Liver (tissue), 9 donors: ENCODE measurements around the gene HNRNPH3. TPM values are rescaled to one million over a fixed set of nuclear protein-coding genes. Genes with fewer than 3 reads are reported as not detected.

Experiments used
- DNase-seq: peaks from one replicate; pipeline ENCODE4 v3.0.0-alpha.2; 2017; ENCODE audit warnings: low spot score
- H3K27ac ChIP-seq, 2 donors: one replicate each; pipeline ENCODE4 v1.7.0; 2013; ENCODE audit warnings: inconsistent platforms in 2 of 2, low read length in 2 of 2, control low read depth in 1 of 2, low read depth in 1 of 2, mild to moderate bottlenecking in 1 of 2
- H3K27me3 ChIP-seq, 4 donors: one replicate each; pipeline versions ENCODE4 v1.6.1 to v1.7.0; 2013; ENCODE audit warnings: low read length in 3 of 4, inconsistent platforms in 1 of 4, mild to moderate bottlenecking in 1 of 4, moderate library complexity in 1 of 4; ENCODE audit not compliant: control insufficient read depth in 4 of 4, insufficient read depth in 4 of 4
- H3K36me3 ChIP-seq, 4 donors: one replicate each; pipeline versions ENCODE4 v1.6.1 to v1.7.0; 2013; ENCODE audit warnings: low read length in 3 of 4, mild to moderate bottlenecking in 3 of 4, low read depth in 1 of 4, moderate library complexity in 1 of 4; ENCODE audit not compliant: control insufficient read depth in 4 of 4, insufficient read depth in 3 of 4
- H3K4me1 ChIP-seq, 4 donors: one replicate each; pipeline versions ENCODE4 v1.6.1 to v1.7.0; 2013; ENCODE audit warnings: low read length in 3 of 4, mild to moderate bottlenecking in 3 of 4, moderate library complexity in 1 of 4; ENCODE audit not compliant: control insufficient read depth in 4 of 4, insufficient read depth in 4 of 4
- H3K4me3 ChIP-seq, 3 donors: one replicate each; pipeline versions ENCODE4 v1.6.1 to v1.7.0; 2013; ENCODE audit warnings: low read length in 3 of 3, control low read depth in 1 of 3, low read depth in 1 of 3, mild to moderate bottlenecking in 1 of 3
- H3K9ac ChIP-seq, 2 donors: one replicate each; pipeline ENCODE4 v1.7.0; 2013; ENCODE audit warnings: low read length in 2 of 2, mild to moderate bottlenecking in 2 of 2, moderate library complexity in 2 of 2, control low read depth in 1 of 2, low read depth in 1 of 2
- H3K9me3 ChIP-seq, 4 donors: one replicate each; pipeline versions ENCODE4 v1.6.1 to v1.7.0; 2013; ENCODE audit warnings: low read length in 3 of 4; ENCODE audit not compliant: control insufficient read depth in 4 of 4
- EGR1 ChIP-seq, 2 donors: IDR thresholded peaks; 2 replicates each; pipeline ENCODE4 v1.6.1; 2016 to 2018; ENCODE audit warnings: antibody characterized with exemption in 2 of 2, low read depth in 2 of 2
- FOXA1 ChIP-seq: IDR thresholded peaks from 2 replicates; pipeline ENCODE4 v1.6.1; 2016; ENCODE audit warnings: antibody characterized with exemption
- FOXA2 ChIP-seq: IDR thresholded peaks from 2 replicates; pipeline ENCODE4 v1.6.1; 2016; ENCODE audit warnings: antibody characterized with exemption
- GABPA ChIP-seq, 2 donors: IDR thresholded peaks in 1 of 2; conservative IDR thresholded peaks in 1 of 2; 2 replicates each; pipeline ENCODE4 v1.6.1; 2016; ENCODE audit warnings: antibody characterized with exemption in 2 of 2, mild to moderate bottlenecking in 1 of 2, moderate library complexity in 1 of 2
- HNF4A ChIP-seq, 2 donors: conservative IDR thresholded peaks; 2 replicates each; pipeline ENCODE4 v1.6.1; 2016; ENCODE audit warnings: antibody characterized with exemption in 2 of 2, mild to moderate bottlenecking in 2 of 2
- HNF4G ChIP-seq: IDR thresholded peaks from 2 replicates; pipeline ENCODE4 v1.6.1; 2016; ENCODE audit warnings: antibody characterized with exemption
- JUND ChIP-seq, 2 donors: IDR thresholded peaks; 2 replicates each; pipeline ENCODE4 v1.6.1; 2016; ENCODE audit warnings: antibody characterized with exemption in 2 of 2
- MAX ChIP-seq: IDR thresholded peaks from 2 replicates; pipeline ENCODE4 v1.6.1; 2016; ENCODE audit warnings: antibody characterized with exemption
- RXRA ChIP-seq, 2 donors: IDR thresholded peaks; 2 replicates each; pipeline ENCODE4 v1.6.1; 2017 to 2018; ENCODE audit warnings: antibody characterized with exemption in 2 of 2, mild to moderate bottlenecking in 1 of 2
- SP1 ChIP-seq: IDR thresholded peaks from 2 replicates; pipeline ENCODE4 v1.6.1; 2018; ENCODE audit warnings: antibody characterized with exemption, mild to moderate bottlenecking
- TAF1 ChIP-seq: conservative IDR thresholded peaks from 2 replicates; pipeline ENCODE4 v1.6.1; 2016; ENCODE audit warnings: antibody characterized with exemption, mild to moderate bottlenecking
- YY1 ChIP-seq: IDR thresholded peaks from 2 replicates; pipeline ENCODE4 v1.6.1; 2016; ENCODE audit warnings: antibody characterized with exemption, mild to moderate bottlenecking
- ZBTB33 ChIP-seq: IDR thresholded peaks from 2 replicates; pipeline ENCODE4 v1.6.1; 2016; ENCODE audit warnings: antibody characterized with exemption
- WGBS: extraction: QIAGEN DNeasy Blood & Tissue Kit; methylation state at CpG from one replicate; pipeline ENCODE4 v1.1.7; 2013; 5-methylcytosine and 5-hydroxymethylcytosine counted together
- polyA plus RNA-seq, 2 donors: library from polyadenylated mRNA; stranded (reverse) in 1 of 2; unstranded in 1 of 2; fragments of 200-250 nt in 1 of 2; fragments of >200 nt in 1 of 2; fragmentation: Nextera tagmentation in 1 of 2; extraction: Ambion mirVana in 1 of 2; gene quantifications; one replicate each; pipeline versions ENCODE4 v1.2.1 to v1.2.3, GENCODE V29; 2013 to 2015
- total RNA-seq, 2 donors: library from RNA; depleted of rRNA; stranded (reverse); fragments of >200 nt; gene quantifications; one replicate each; pipeline ENCODE4 v1.2.3, GENCODE V29; 2014
- TF ChIP-seq, protein P1 (sequence below): fragments of 150-350 bp; IDR thresholded peaks from 2 replicates; pipeline ENCODE4 v1.5.1; 2017; ENCODE audit warnings: improper control_type of control experiment, low read depth, low read length; ENCODE audit not compliant: missing input control
- TF ChIP-seq, protein P2 (sequence below): IDR thresholded peaks from 2 replicates; pipeline ENCODE4 v1.6.1; 2016; ENCODE audit warnings: antibody characterized with exemption, mild to moderate bottlenecking
- donor health status: healthy.
- donor health status: healthy.
- donor health status: healthy.
- donor health status: healthy.
- donor health status: healthy.

The HNRNPH3 gene
- total and polyA plus RNA-seq, 4 donors, result 18.2 to 38.4 (median 28.6) TPM

DNA sequence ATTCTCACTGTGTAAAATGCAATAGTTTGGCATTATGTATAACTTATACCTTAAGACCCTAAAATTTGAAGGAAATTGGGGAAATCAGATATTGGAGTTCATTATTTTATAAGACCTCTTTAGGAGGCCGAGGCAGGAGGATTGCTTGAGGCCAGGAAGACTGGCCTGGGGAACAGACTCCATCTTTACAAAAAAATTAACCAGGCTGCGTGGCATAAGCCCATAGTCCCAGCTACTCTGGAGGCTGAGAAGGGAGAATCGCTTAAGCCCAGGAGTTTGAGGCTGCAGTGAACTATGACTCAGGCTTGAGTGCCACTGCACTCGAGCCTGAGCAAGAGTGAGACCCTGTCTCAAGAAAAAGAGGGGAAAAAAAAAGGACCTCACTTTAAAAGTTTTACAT, 14.9 kb downstream of the HNRNPH3 start:
- no peaks in the 10 kb centered on the region for H3K9me3 ChIP-seq

More for the DNA sequence above, 14.9 kb downstream of the HNRNPH3 start:
- Histone ChIP-seq H3K27ac (no peak overlapping the region), H3K9ac (no peak overlapping the region), H3K4me3 (no peak overlapping the region), H3K27me3 (no peaks in the 10 kb centered on the region), H3K36me3 (peaks cover 0 to 36% (median 28%) of the 10 kb centered on the region in 4 donors), H3K4me1 (no peaks in the 10 kb centered on the region)
- WGBS, result 88% methylated on average over 4 of the region's 4 CpGs
- no peak for DNase-seq
- no peak for TF ChIP-seq GABPA (IDR thresholded peaks at IDR 0.05 in 1 of 2, conservative IDR thresholded peaks at IDR 0.05 in 1 of 2)
- TF ChIP-seq HNF4A (conservative IDR thresholded peaks at IDR 0.05), result no peak
- TF ChIP-seq HNF4G, result no peak
- TF ChIP-seq YY1, result no peak
- no peak for TF ChIP-seq FOXA2
- TF ChIP-seq ZBTB33, result no peak
- TF ChIP-seq, protein P1, sequence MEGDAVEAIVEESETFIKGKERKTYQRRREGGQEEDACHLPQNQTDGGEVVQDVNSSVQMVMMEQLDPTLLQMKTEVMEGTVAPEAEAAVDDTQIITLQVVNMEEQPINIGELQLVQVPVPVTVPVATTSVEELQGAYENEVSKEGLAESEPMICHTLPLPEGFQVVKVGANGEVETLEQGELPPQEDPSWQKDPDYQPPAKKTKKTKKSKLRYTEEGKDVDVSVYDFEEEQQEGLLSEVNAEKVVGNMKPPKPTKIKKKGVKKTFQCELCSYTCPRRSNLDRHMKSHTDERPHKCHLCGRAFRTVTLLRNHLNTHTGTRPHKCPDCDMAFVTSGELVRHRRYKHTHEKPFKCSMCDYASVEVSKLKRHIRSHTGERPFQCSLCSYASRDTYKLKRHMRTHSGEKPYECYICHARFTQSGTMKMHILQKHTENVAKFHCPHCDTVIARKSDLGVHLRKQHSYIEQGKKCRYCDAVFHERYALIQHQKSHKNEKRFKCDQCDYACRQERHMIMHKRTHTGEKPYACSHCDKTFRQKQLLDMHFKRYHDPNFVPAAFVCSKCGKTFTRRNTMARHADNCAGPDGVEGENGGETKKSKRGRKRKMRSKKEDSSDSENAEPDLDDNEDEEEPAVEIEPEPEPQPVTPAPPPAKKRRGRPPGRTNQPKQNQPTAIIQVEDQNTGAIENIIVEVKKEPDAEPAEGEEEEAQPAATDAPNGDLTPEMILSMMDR, result no peak
- TF ChIP-seq RXRA (IDR thresholded peaks at IDR 0.05), result no peak
- no peak for TF ChIP-seq EGR1 (IDR thresholded peaks at IDR 0.05; ENCODE audit: low read depth in 2 of 2)
- no peak for TF ChIP-seq MAX
- TF ChIP-seq JUND (IDR thresholded peaks at IDR 0.05), result no peak
- no peak for TF ChIP-seq SP1
- TF ChIP-seq TAF1, result no peak
- no peak for TF ChIP-seq FOXA1
- TF ChIP-seq, protein P2, sequence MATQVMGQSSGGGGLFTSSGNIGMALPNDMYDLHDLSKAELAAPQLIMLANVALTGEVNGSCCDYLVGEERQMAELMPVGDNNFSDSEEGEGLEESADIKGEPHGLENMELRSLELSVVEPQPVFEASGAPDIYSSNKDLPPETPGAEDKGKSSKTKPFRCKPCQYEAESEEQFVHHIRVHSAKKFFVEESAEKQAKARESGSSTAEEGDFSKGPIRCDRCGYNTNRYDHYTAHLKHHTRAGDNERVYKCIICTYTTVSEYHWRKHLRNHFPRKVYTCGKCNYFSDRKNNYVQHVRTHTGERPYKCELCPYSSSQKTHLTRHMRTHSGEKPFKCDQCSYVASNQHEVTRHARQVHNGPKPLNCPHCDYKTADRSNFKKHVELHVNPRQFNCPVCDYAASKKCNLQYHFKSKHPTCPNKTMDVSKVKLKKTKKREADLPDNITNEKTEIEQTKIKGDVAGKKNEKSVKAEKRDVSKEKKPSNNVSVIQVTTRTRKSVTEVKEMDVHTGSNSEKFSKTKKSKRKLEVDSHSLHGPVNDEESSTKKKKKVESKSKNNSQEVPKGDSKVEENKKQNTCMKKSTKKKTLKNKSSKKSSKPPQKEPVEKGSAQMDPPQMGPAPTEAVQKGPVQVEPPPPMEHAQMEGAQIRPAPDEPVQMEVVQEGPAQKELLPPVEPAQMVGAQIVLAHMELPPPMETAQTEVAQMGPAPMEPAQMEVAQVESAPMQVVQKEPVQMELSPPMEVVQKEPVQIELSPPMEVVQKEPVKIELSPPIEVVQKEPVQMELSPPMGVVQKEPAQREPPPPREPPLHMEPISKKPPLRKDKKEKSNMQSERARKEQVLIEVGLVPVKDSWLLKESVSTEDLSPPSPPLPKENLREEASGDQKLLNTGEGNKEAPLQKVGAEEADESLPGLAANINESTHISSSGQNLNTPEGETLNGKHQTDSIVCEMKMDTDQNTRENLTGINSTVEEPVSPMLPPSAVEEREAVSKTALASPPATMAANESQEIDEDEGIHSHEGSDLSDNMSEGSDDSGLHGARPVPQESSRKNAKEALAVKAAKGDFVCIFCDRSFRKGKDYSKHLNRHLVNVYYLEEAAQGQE, result no peak
